Activated CD4-positive, alpha-beta memory T cell treated with anti-CD3 and anti-CD28 coated beads for 36 hours (primary cell): ENCODE measurements around the gene TSPAN12. TPM values are rescaled to one million over a fixed set of nuclear protein-coding genes. Genes with fewer than 3 reads are reported as not detected.

Experiments used
- CTCF ChIA-PET: fragments of 350-600 bp; sonication (Branson Sonifier 250); formaldehyde crosslinking; loops from one replicate; lab custom pipeline; 2021; ENCODE audit warnings: antibody characterized with exemption, inconsistent platforms; lab: Charles Lee
- POLR2A ChIA-PET: fragments of 350-600 bp; sonication (Branson Sonifier 250); formaldehyde crosslinking; loops from one replicate; lab custom pipeline; 2021; ENCODE audit warnings: antibody characterized with exemption; lab: Charles Lee
- DNase-seq: peaks from one replicate; pipeline ENCODE4 v3.0.0-alpha.2; 2020
- H3K27ac Mint-ChIP-seq: one replicate; pipeline ENCODE4 v1.8.0; 2021; ENCODE audit warnings: mixed read lengths
- H3K27me3 Mint-ChIP-seq: one replicate; pipeline ENCODE4 v1.8.0; 2021; ENCODE audit warnings: mixed read lengths
- H3K36me3 Mint-ChIP-seq: one replicate; pipeline ENCODE4 v1.8.0; 2021; ENCODE audit warnings: mixed read lengths
- H3K4me1 Mint-ChIP-seq: one replicate; pipeline ENCODE4 v1.8.0; 2021; ENCODE audit warnings: low read depth, mixed read lengths
- H3K4me3 Mint-ChIP-seq: one replicate; pipeline ENCODE4 v1.8.0; 2021; ENCODE audit warnings: mild to moderate bottlenecking, mixed read lengths
- H3K9me3 Mint-ChIP-seq: one replicate; pipeline ENCODE4 v1.8.0; 2021; ENCODE audit warnings: mixed read lengths
- intact Hi-C: fragments of 100-400 bp; cut with micrococcal nuclease; formaldehyde crosslinking; loops from one replicate; pipeline ENCODE4 v1.15.1; 2023
- total RNA-seq, 2 experiments: library from RNA; stranded (reverse); gene quantifications; one replicate each; pipeline ENCODE4 v1.2.3, GENCODE V29; 2021

The TSPAN12 gene
- total RNA-seq, 2 experiments from 2014 or later = not detected

DNA sequence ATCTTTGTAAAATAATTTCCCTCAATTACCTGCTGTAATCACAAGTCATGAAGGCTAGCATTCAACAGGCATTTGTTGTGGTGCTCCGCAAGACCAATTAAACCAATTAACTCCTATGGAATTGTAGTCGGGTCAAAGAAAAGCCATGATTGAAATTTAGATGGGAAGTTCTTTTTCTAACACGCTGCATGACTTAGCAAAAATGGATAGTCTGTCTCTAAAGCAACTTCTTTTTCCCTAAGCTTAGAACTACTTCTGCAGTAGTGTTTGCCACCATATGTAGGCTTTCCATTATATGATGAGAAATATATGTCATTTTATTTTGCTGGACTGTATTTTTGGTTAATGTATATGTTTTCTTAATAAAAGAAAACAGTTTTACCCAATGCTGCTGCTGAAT is 119.1 kb downstream of the TSPAN12 start:
- CTCF ChIA-PET = no interaction called here
- no peaks in the 10 kb centered on the region for H3K36me3 Mint-ChIP-seq
- intact Hi-C loops = no loop called here

More for the DNA sequence above, 119.1 kb downstream of the TSPAN12 start:
- H3K4me1 Mint-ChIP-seq = no peaks in the 10 kb centered on the region
- DNase-seq = no peak
- H3K27me3 Mint-ChIP-seq = peaks cover 7% of the 10 kb centered on the region
- H3K4me3 Mint-ChIP-seq = no peak overlapping the region
- no peaks in the 10 kb centered on the region for H3K9me3 Mint-ChIP-seq
- no peak overlapping the region for H3K27ac Mint-ChIP-seq
- POLR2A ChIA-PET = no interaction called here

Other genes with a start within 250 kb of the TSPAN12 start
- 10 to 100 TPM; 23.5 to 24.8 TPM for gene ING3, start 92.6 kb upstream of the TSPAN12 start, total RNA-seq
- gene CPED1, start 130.6 kb upstream of the TSPAN12 start, total RNA-seq = not detected